ENCODE measurements around the gene LRIT1.
"Not testable (repeated sequence)": the region's sequence is repeated elsewhere in the genome, so short reads cannot be mapped to it uniquely, and the experiment has no call there.

LRIT1 gene, protein sequence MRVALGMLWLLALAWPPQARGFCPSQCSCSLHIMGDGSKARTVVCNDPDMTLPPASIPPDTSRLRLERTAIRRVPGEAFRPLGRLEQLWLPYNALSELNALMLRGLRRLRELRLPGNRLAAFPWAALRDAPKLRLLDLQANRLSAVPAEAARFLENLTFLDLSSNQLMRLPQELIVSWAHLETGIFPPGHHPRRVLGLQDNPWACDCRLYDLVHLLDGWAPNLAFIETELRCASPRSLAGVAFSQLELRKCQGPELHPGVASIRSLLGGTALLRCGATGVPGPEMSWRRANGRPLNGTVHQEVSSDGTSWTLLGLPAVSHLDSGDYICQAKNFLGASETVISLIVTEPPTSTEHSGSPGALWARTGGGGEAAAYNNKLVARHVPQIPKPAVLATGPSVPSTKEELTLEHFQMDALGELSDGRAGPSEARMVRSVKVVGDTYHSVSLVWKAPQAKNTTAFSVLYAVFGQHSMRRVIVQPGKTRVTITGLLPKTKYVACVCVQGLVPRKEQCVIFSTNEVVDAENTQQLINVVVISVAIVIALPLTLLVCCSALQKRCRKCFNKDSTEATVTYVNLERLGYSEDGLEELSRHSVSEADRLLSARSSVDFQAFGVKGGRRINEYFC

GRCh38 chr10:84241185-84241790 lies at the start of gene LRIT1:
LRIT1 (minus strand) TSS chr10:84241546; CDS start chr10:84241439, 107 bp downstream.
- TF ChIP-seq, protein P1, sequence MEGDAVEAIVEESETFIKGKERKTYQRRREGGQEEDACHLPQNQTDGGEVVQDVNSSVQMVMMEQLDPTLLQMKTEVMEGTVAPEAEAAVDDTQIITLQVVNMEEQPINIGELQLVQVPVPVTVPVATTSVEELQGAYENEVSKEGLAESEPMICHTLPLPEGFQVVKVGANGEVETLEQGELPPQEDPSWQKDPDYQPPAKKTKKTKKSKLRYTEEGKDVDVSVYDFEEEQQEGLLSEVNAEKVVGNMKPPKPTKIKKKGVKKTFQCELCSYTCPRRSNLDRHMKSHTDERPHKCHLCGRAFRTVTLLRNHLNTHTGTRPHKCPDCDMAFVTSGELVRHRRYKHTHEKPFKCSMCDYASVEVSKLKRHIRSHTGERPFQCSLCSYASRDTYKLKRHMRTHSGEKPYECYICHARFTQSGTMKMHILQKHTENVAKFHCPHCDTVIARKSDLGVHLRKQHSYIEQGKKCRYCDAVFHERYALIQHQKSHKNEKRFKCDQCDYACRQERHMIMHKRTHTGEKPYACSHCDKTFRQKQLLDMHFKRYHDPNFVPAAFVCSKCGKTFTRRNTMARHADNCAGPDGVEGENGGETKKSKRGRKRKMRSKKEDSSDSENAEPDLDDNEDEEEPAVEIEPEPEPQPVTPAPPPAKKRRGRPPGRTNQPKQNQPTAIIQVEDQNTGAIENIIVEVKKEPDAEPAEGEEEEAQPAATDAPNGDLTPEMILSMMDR (IDR thresholded peaks at IDR 0.05; ENCODE audit: low read depth, low read length) = no peak
- H3K4me3 ChIP-seq (ENCODE audit: low read depth, low read length) = no peak within 1 kb of the TSS

- TF ChIP-seq, protein P1 (IDR thresholded peaks at IDR 0.05; ENCODE audit: low read depth, low read length) = no peak
- H3K4me3 ChIP-seq (ENCODE audit: low read depth, low read length) = no peak overlapping the region
These were observed 48.9 kb upstream of the LRIT1 start for GRCh38 chr10:84290235-84290634.

DNA sequence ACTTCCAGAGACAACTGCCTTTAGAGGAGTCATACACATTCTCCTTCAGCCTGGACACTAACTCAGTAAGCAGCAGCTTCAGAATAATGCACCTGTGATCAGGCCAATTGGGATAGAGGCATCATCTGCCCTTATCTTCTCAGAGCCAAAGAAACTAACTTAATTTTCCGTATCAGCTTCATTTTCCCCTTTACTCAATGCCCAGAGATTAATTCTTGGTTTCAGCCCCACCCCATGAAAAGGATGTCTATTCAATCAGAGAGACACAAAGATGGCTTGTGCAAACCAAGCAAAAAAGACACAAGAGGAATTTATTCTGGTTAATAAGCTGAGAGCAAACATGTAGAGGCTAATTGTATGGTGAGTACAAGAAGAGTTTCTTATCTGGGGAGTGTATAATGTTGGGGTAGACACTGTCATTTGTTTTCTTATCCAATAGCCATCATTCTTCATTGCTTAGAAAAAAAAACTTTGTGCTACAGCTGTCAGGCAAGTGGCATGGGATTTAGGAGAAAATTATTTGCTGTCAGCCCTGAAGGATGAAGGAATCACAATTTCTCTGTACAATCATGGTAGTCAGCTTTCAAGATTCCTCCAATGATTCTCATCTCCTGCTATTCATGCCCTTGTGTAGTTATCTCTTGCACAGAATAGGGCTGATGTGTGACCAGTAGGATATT lies 48.3 kb upstream of the LRIT1 start:
- TF ChIP-seq, protein P1 (IDR thresholded peaks at IDR 0.05; ENCODE audit: low read depth, low read length) = no peak
- no peak overlapping the region for H3K4me3 ChIP-seq (ENCODE audit: low read depth, low read length)

- TF ChIP-seq, protein P1 (IDR thresholded peaks at IDR 0.05; ENCODE audit: low read depth, low read length) = no peak
- H3K4me3 ChIP-seq (ENCODE audit: low read depth, low read length) = no peak overlapping the region
These were observed 46.8 kb upstream of the LRIT1 start for GRCh38 chr10:84288151-84288550.

- TF ChIP-seq, protein P1 (IDR thresholded peaks at IDR 0.05; ENCODE audit: low read depth, low read length) = no peak
- H3K4me3 ChIP-seq (ENCODE audit: low read depth, low read length) = no peak overlapping the region
These were observed 45.3 kb upstream of the LRIT1 start for GRCh38 chr10:84286695-84287094.

DNA sequence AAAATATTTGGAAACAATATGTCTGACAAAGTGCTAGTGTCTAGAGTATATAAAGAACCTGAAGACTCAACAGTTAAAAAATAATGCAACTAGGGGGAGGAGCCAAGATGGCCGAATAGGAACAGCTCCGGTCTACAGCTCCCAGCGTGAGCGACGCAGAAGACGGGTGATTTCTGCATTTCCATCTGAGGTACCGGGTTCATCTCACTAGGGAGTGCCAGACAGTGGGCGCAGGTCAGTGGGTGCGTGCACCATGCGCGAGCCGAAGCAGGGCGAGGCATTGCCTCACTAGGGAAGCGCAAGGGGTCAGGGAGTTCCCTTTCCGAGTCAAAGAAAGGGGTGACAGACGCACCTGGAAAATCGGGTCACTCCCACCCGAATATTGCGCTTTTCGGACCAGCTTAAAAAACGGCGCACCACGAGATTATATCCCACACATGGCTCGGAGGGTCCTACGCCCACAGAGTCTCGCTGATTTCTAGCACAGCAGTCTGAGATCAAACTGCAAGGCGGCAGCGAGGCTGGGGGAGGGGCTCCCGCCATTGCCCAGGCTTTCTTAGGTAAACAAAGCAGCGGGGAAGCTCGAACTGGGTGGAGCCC lies 38.6 kb upstream of the LRIT1 start:
- H3K4me3 ChIP-seq (ENCODE audit: low read depth, low read length) = not testable (repeated sequence)

GRCh38 chr10:84270708-84271107 lies 29.4 kb upstream of the LRIT1 start:
- TF ChIP-seq, protein P1 (IDR thresholded peaks at IDR 0.05; ENCODE audit: low read depth, low read length) = no peak
- no peak overlapping the region for H3K4me3 ChIP-seq (ENCODE audit: low read depth, low read length)
